ENCODE results near the gene ATP13A4. TPM values are rescaled to one million over a fixed set of nuclear protein-coding genes. Genes with fewer than 3 reads are reported as not detected.
A peak's percentile ranks its signal among the peaks of the same experiment; 100 is the strongest.

ATP13A4 gene
- total and polyA plus RNA-seq, 2 of the 4 experiments (the other 2 are of a cell fraction): under 0.01 TPM; not detected in 1

- no peak for TF ChIP-seq BHLHE40 (IDR thresholded peaks at IDR 0.05; ENCODE audit: low read depth, low read length)
These were observed 18.9 kb upstream of the ATP13A4 start (continued) for GRCh38 chr3:193573403-193574191.

- Histone ChIP-seq H2BK5ac (ENCODE audit: low read depth, low read length, poor library complexity, severe bottlenecking) (no peak overlapping the region), H2AK9ac (replicated peaks; ENCODE audit: low read depth, low read length, poor library complexity) (no peak overlapping the region), H2AK5ac (ENCODE audit: low read depth, low read length) (no peak overlapping the region), H4K91ac (ENCODE audit: insufficient read depth, low read depth, low read length) (no peak overlapping the region), H3K36me3 (ENCODE audit: control insufficient read depth, insufficient read depth, low read length) (no peaks in the 10 kb centered on the region), H3K27me3 (ENCODE audit: control insufficient read depth, insufficient read depth, low read length) (0 out of 2 replicates have a peak, but pooled peaks cover 2% of the 10 kb centered on the region), H2BK120ac (ENCODE audit: low read depth, low read length) (no peak overlapping the region), H3K4me1 (ENCODE audit: control insufficient read depth, insufficient read depth, low read length) (no peaks in the 10 kb centered on the region), H4K8ac (ENCODE audit: low read depth in 2 of 2, low read length in 2 of 2) (no peak overlapping the region), H3K4me3 (ENCODE audit: insufficient read depth, low read depth, low read length) (no peak overlapping the region), H3K9me3 (ENCODE audit: control insufficient read depth, insufficient read depth, low read length) (no peaks in the 10 kb centered on the region), H3K14ac (replicated peaks; ENCODE audit: low read depth, low read length) (no peak overlapping the region), H2AFZ (replicated peaks; ENCODE audit: low read length, poor library complexity) (no peak overlapping the region), H3K23ac (ENCODE audit: low read depth, low read length) (no peak overlapping the region), H2BK20ac (ENCODE audit: low read depth, low read length) (no peak overlapping the region), H3K9ac (ENCODE audit: low read depth, low read length) (no peak overlapping the region), H3K4me2 (ENCODE audit: low read depth, low read length) (no peak overlapping the region), H3K56ac (ENCODE audit: extremely low read depth, insufficient read depth, low read length) (no peak overlapping the region), H3K79me1 (ENCODE audit: low read depth in 1 of 2, low read length in 2 of 2) (no peaks in the 10 kb centered on the region), H3K18ac (ENCODE audit: low read depth, low read length) (no peak overlapping the region), H4K5ac (ENCODE audit: low read depth, low read length) (no peak overlapping the region), H4K20me1 (ENCODE audit: insufficient read depth, low read length) (no peaks in the 10 kb centered on the region), H3K4ac (ENCODE audit: low read depth, low read length) (no peak overlapping the region), H3K9me1 (ENCODE audit: insufficient read depth, low read length) (no peaks in the 10 kb centered on the region), H3K27ac (ENCODE audit: insufficient read depth, low read length) (no peak overlapping the region), H2BK15ac (ENCODE audit: low read depth, low read length) (no peak overlapping the region)
- intact Hi-C loops (cut with micrococcal nuclease) (loop anchor here (1.0 to 5.0 kb wide), 6 partner anchors 111 to 1105 kb away; partner anchors contain the start of gene MB21D2), dilution Hi-C loops (cut with HindIII; ENCODE audit: low sequenced_read_pairs, unreplicated experiment) (no loop called here), in situ Hi-C loops (cut with MboI; ENCODE audit: low sequenced_read_pairs) (loop anchor here (5.0 to 10.0 kb wide), 3 partner anchors 760 to 1108 kb away; no protein-coding TSS in a partner anchor)
- ChIA-PET POLR2A (ENCODE audit: unreplicated experiment) (no interaction called here), CTCF (interaction anchor here (0.5 to 1.7 kb wide), 10 partner anchors 8 to 1008 kb away, joined by 3 to 7 read pairs (median 4); no protein-coding TSS in a partner anchor)
- no TSS peak for BruUV-seq (replicated peaks)
- WGBS, 2 experiments (ENCODE audit: extremely low coverage in 2 of 2, insufficient read length in 1 of 2): no CpG with 5 or more reads among the region's 10 CpGs
- peak; percentile 96 for ATAC-seq (ENCODE audit: low read depth)
- peak; percentile 64 for DNase-seq
- TF ChIP-seq CEBPB (IDR thresholded peaks at IDR 0.05; ENCODE audit: low read depth, low read length): no peak
- TF ChIP-seq RCOR1 (IDR thresholded peaks at IDR 0.05; ENCODE audit: insufficient replicate concordance, low read length): no peak
- TF ChIP-seq USF2 (IDR thresholded peaks at IDR 0.05; ENCODE audit: low read depth, low read length): no peak
- TF ChIP-seq SMC3 (IDR thresholded peaks at IDR 0.05; ENCODE audit: low read depth, low read length): peak; percentile 69
- no peak for TF ChIP-seq MAZ (IDR thresholded peaks at IDR 0.05; ENCODE audit: borderline replicate concordance, low read depth, low read length)
- TF ChIP-seq FOS (IDR thresholded peaks at IDR 0.05; ENCODE audit: low read depth, low read length): no peak
- no peak for TF ChIP-seq RFX5 (IDR thresholded peaks at IDR 0.05; ENCODE audit: low read depth, low read length)
- TF ChIP-seq NFE2L2 (IDR thresholded peaks at IDR 0.05; ENCODE audit: low read depth, low read length): no peak
- peak; percentile 84 for TF ChIP-seq RAD21 (IDR thresholded peaks at IDR 0.05; ENCODE audit: low read length)
- TF ChIP-seq MAFK (IDR thresholded peaks at IDR 0.05; ENCODE audit: low read depth, low read length): no peak
- TF ChIP-seq ELK1 (IDR thresholded peaks at IDR 0.05; ENCODE audit: borderline replicate concordance, low read depth, low read length): no peak
- TF ChIP-seq MXI1 (IDR thresholded peaks at IDR 0.05; ENCODE audit: borderline replicate concordance, low read depth, low read length): no peak
These were observed 17.8 kb upstream of the ATP13A4 start for GRCh38 chr3:193572426-193572908.

Measured in IMR-90 (cell line).